Left lung (tissue), 10 donors: Measurements from ENCODE around the gene CAPN11. TPM values are rescaled to one million over a fixed set of nuclear protein-coding genes. Genes with fewer than 3 reads are reported as not detected.

ENCODE experiments used
- ATAC-seq: fragments of 200-7000 bp; cut with Tn5 transposase; one replicate; pipeline ENCODE4 v1.9.1; 2020; ENCODE audit warnings: moderate library complexity
- DNase-seq, 4 donors: peaks; one replicate each; pipeline ENCODE4 v3.0.0-alpha.2; 2013 to 2020
- H3K27ac ChIP-seq, 2 donors: fragments of 200-600 bp; sonication (generic) in 1 of 2; one replicate each; pipeline versions ENCODE4 v1.5.0 to v1.8.0; 2020 to 2021
- H3K27me3 ChIP-seq, 2 donors: fragments of 200-600 bp; sonication (generic) in 1 of 2; one replicate each; pipeline versions ENCODE4 v1.5.0 to v1.8.0; 2020 to 2021
- H3K36me3 ChIP-seq, 2 donors: fragments of 200-600 bp; sonication (generic) in 1 of 2; one replicate each; pipeline versions ENCODE4 v1.5.0 to v1.8.0; 2020 to 2021
- H3K4me1 ChIP-seq, 2 donors: fragments of 200-600 bp; one replicate each; pipeline ENCODE4 v1.8.0; 2021
- H3K4me3 ChIP-seq, 2 donors: fragments of 200-600 bp; sonication (generic) in 1 of 2; one replicate each; pipeline versions ENCODE4 v1.5.0 to v1.8.0; 2020 to 2021; ENCODE audit warnings: mild to moderate bottlenecking in 1 of 2
- H3K9me3 ChIP-seq, 2 donors: fragments of 200-600 bp; sonication (generic) in 1 of 2; one replicate each; pipeline versions ENCODE4 v1.5.0 to v1.8.0; 2020 to 2021
- intact Hi-C, 2 donors: fragments of 100-400 bp; cut with DNase I; formaldehyde crosslinking; loops; one replicate each; pipeline versions ENCODE4 v1.11.2 to v1.14.2; 2022
- polyA plus RNA-seq, 6 donors: library from polyadenylated mRNA; unstranded; fragments of 120-200 nt; gene quantifications; one replicate each; pipeline ENCODE4 v1.2.1, GENCODE V29; 2013; ENCODE audit not compliant: insufficient read length in 6 of 6
- total RNA-seq, 2 donors: library from RNA; stranded (reverse); fragmentation: NEBNext Ultra II Directional; extraction: Animal tissue kit (Norgen Biotek cat#: 25700); gene quantifications; one replicate each; pipeline ENCODE4 v1.2.1, GENCODE V29; 2021
- TF ChIP-seq, protein P1 (sequence below), 2 donors: fragments of 200-600 bp; sonication (generic) in 1 of 2; IDR thresholded peaks; one replicate each; pipeline versions ENCODE4 v1.5.0 to v1.8.0; 2021; ENCODE audit warnings: antibody characterized with exemption in 2 of 2
- donor health status: DM: no; HTN: yes; CAD: no.
- donor health status: DM: no; HTN: no; CAD: no.

Gene CAPN11
- total and polyA plus RNA-seq, 8 donors = 0.10 to 0.29 (median 0.23) TPM; not detected in 1

DNA sequence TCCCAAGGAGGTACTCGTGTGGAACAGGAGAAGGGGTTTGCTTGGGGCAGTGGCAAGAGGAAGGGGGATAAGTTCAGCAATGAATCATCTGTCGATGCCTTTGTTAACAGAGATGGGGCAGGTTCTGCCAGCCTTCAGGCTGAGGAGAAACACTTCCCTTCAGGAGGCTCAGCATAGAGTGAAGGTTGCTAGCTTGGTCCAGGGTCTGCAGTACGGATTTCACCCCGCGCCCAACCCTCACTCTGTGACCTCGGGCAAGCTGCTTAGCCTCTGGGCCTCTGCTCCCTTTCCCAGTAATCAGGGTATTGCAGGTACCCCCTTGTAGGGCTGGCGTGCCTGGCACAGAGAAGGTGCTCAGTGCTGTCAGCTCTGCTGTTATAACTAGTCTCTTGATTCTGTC is 7.5 kb downstream of the CAPN11 start:
- TF ChIP-seq, protein P1, sequence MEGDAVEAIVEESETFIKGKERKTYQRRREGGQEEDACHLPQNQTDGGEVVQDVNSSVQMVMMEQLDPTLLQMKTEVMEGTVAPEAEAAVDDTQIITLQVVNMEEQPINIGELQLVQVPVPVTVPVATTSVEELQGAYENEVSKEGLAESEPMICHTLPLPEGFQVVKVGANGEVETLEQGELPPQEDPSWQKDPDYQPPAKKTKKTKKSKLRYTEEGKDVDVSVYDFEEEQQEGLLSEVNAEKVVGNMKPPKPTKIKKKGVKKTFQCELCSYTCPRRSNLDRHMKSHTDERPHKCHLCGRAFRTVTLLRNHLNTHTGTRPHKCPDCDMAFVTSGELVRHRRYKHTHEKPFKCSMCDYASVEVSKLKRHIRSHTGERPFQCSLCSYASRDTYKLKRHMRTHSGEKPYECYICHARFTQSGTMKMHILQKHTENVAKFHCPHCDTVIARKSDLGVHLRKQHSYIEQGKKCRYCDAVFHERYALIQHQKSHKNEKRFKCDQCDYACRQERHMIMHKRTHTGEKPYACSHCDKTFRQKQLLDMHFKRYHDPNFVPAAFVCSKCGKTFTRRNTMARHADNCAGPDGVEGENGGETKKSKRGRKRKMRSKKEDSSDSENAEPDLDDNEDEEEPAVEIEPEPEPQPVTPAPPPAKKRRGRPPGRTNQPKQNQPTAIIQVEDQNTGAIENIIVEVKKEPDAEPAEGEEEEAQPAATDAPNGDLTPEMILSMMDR (IDR thresholded peaks at IDR 0.05) = no peak
- intact Hi-C loops = no loop called here
- no peak for ATAC-seq

DNA sequence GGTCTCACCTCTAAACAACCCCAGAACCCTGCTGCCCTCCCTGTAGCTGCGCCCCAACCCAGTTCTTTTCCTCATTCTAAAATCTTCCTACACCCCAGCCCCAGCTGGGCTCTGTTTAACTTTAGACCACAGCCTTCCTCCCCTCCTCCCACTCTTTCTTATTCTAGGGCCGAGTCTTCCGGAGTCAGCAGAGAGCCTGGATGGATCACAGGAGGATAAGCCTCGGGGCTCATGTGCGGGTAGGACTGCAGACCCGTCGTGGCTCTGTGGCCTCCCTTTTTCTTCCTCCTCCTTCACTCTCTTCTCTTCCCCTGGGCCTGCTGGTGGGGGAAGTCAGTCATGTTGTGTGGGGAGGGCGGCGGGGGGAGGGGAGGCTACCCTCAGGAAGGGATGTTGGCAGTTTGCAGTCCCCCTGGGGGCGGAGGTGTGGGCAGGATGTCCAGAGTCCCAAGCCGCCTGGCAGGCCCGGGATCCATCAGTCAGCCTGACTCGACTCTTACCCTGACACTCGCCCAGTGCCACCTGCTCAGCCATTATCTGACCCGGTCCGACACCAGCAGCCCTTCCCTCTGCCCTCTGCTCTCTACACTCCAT is 8.1 kb downstream of the CAPN11 start:
- peaks cover 0 to 4% of the 10 kb centered on the region in 2 donors for H3K27me3 ChIP-seq
- ATAC-seq (no peak), DNase-seq (no peak)
- no peaks in the 10 kb centered on the region for H3K36me3 ChIP-seq
- TF ChIP-seq, protein P1 (IDR thresholded peaks at IDR 0.05) = no peak
- H3K9me3 ChIP-seq = no peaks in the 10 kb centered on the region
- intact Hi-C loops = no loop called here
- H3K27ac ChIP-seq = no peak overlapping the region
- H3K4me1 ChIP-seq = no peaks in the 10 kb centered on the region
- no peak overlapping the region for H3K4me3 ChIP-seq

More for the DNA sequence above, 7.5 kb downstream of the CAPN11 start:
- H3K9me3 ChIP-seq = no peaks in the 10 kb centered on the region
- H3K36me3 ChIP-seq = no peaks in the 10 kb centered on the region
- H3K4me1 ChIP-seq = no peaks in the 10 kb centered on the region
- no peak overlapping the region for H3K27ac ChIP-seq
- H3K27me3 ChIP-seq = peaks cover 0 to 4% of the 10 kb centered on the region in 2 donors
- no peak overlapping the region for H3K4me3 ChIP-seq
- DNase-seq = no peak

DNA sequence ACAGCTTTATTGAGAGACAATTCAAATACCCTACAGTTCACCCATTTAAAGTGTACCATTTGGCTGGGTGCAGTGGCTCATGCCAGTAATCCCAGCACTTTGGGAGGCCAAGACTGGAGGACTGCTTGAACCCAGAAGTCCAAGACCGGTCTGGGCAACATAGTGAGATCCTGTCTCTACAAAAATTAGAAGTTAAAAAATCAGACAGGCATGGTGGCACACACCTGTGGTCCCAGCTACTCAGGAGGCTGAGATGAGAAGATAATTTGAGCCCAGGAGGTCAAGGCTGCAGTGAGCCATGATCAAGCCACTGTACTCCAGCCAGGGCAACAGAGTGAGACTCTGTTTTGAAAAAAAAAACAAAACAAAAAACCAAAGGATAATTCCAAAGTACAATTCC is 8.9 kb downstream of the CAPN11 start:
- Histone ChIP-seq H3K36me3 (no peaks in the 10 kb centered on the region), H3K4me1 (no peaks in the 10 kb centered on the region), H3K27ac (no peak overlapping the region), H3K27me3 (peaks cover 0 to 4% of the 10 kb centered on the region in 2 donors), H3K9me3 (no peaks in the 10 kb centered on the region), H3K4me3 (no peak overlapping the region)
- intact Hi-C loops = no loop called here
- DNase-seq (no peak), ATAC-seq (no peak)
- TF ChIP-seq, protein P1 (IDR thresholded peaks at IDR 0.05) = no peak

DNA sequence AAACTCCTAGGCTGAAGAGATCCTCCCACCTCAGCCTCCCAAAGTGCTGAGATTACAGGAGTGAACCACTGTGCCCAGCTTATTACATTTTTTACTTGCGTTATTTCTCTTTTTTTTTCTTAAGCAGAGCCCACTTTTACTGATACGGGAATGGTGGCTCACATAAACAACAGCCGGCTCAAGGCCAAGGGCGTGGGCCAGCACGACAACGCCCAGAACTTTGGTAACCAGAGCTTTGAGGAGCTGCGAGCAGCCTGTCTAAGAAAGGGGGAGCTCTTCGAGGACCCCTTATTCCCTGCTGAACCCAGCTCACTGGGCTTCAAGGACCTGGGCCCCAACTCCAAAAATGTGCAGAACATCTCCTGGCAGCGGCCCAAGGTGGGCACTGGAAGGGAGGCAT is 10.5 kb downstream of the CAPN11 start:
- DNase-seq (no peak), ATAC-seq (no peak)
- H3K4me1 ChIP-seq = peaks cover 0 to 3% of the 10 kb centered on the region in 2 donors
- H3K27ac ChIP-seq = no peak overlapping the region
- no peaks in the 10 kb centered on the region for H3K9me3 ChIP-seq
- intact Hi-C loops = no loop called here
- no peak overlapping the region for H3K4me3 ChIP-seq
- TF ChIP-seq, protein P1 (IDR thresholded peaks at IDR 0.05) = no peak
- no peaks in the 10 kb centered on the region for H3K36me3 ChIP-seq
- H3K27me3 ChIP-seq = no peaks in the 10 kb centered on the region

DNA sequence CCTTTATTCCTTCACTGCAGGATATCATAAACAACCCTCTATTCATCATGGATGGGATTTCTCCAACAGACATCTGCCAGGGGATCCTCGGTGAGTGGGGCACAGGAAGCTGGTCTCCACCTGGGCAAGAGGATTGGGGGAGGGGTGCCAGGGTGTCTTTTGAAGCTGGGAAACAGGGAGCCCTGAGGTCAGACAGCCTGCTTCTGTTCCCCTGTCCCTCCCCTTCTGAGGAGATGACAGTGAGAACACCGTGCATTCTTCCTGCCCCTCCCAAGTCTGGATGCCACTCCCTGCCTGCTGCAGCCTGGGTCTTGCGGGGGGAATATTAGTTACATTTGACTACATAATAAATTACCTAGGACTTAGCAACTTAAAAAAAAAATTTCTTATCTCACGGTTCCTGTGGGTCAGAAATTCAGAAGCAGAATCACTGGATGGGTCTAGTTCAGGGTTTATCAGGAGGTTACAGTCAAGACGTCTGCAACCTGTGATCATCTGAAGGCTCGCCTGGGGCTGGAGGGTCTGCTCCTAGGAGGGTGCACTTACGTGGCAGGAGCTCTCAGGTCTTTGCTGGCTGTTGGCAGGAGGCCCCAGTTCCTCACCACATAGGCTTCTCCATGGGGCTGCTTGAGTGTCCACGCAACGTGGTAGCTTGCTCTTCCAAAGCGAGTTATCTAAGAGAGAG is 11.4 kb downstream of the CAPN11 start:
- ATAC-seq = no peak
- TF ChIP-seq, protein P1 (IDR thresholded peaks at IDR 0.05) = no peak
- H3K27me3 ChIP-seq = no peaks in the 10 kb centered on the region

More for the DNA sequence above, 11.4 kb downstream of the CAPN11 start:
- Histone ChIP-seq H3K9me3 (no peaks in the 10 kb centered on the region), H3K4me3 (no peak overlapping the region), H3K4me1 (peaks cover 0 to 3% of the 10 kb centered on the region in 2 donors), H3K27ac (no peak overlapping the region), H3K36me3 (no peaks in the 10 kb centered on the region)
- intact Hi-C loops = loop anchor here in 1 of 2 donors (5.0 kb wide), 1 partner anchor 67 kb away; no protein-coding TSS in a partner anchor
- DNase-seq = no peak
